K562 (cell line): Measurements from ENCODE around the gene GALNT7. TPM values are rescaled to one million over a fixed set of nuclear protein-coding genes. Genes with fewer than 3 reads are reported as not detected.

Experiments used
- ATF7 ChIP-seq: fragments of 450-650 bp; IDR thresholded peaks from 2 replicates; pipeline ENCODE4 v1.7.1; 2014; ENCODE audit warnings: mild to moderate bottlenecking, moderate library complexity
- DPF2 ChIP-seq: fragments of 450-650 bp; IDR thresholded peaks from 2 replicates; pipeline ENCODE4 v1.6.1; 2016
- ETS2 ChIP-seq: IDR thresholded peaks from 2 replicates; pipeline ENCODE4 v1.6.1; 2016; ENCODE audit warnings: borderline replicate concordance, missing genetic modification characterization, mild to moderate bottlenecking, moderate library complexity, missing compliant biosample characterization; ENCODE audit not compliant: poor library complexity, severe bottlenecking
- FOSL1 ChIP-seq: fragments of 200-800 bp; sonication (Bioruptor generic); conservative IDR thresholded peaks from 2 replicates; pipeline ENCODE4 v1.6.1; 2016; ENCODE audit warnings: missing genetic modification characterization, missing compliant biosample characterization
- MTA3 ChIP-seq: fragments of 450-650 bp; formaldehyde crosslinking; IDR thresholded peaks from 2 replicates; pipeline ENCODE4 v1.6.1; 2017; ENCODE audit warnings: mild to moderate bottlenecking, borderline replicate concordance
- NCOA2 ChIP-seq, 2 experiments: fragments of 450-650 bp; IDR thresholded peaks; 2 replicates each; pipeline ENCODE4 v1.6.1; 2018; ENCODE audit warnings: mild to moderate bottlenecking in 2 of 2, moderate library complexity in 1 of 2; ENCODE audit not compliant: partially characterized antibody in 2 of 2
- NFIC ChIP-seq: fragments of 450-650 bp; IDR thresholded peaks from 2 replicates; pipeline ENCODE4 v1.6.1; 2017; ENCODE audit warnings: mild to moderate bottlenecking, inconsistent platforms
- POLR2AphosphoS5 ChIP-seq: IDR thresholded peaks from 2 replicates; pipeline ENCODE4 v1.6.1; 2011; ENCODE audit warnings: mild to moderate bottlenecking, low read depth, low read length, moderate library complexity; ENCODE audit not compliant: control insufficient read depth, insufficient read depth
- SMARCB1 ChIP-seq: IDR thresholded peaks from 2 replicates; pipeline ENCODE4 v1.6.1; 2011; ENCODE audit warnings: improper control_type of control experiment, low read depth; ENCODE audit not compliant: insufficient read length
- SOX6 ChIP-seq: fragments of 450-650 bp; IDR thresholded peaks from 2 replicates; pipeline ENCODE4 v1.6.1; 2014; ENCODE audit warnings: mild to moderate bottlenecking
- STAT5A ChIP-seq: IDR thresholded peaks from 2 replicates; pipeline ENCODE4 v1.6.1; 2012; ENCODE audit warnings: low read length, inconsistent platforms, borderline replicate concordance
- TOE1 ChIP-seq, 2 experiments: fragments of 450-650 bp in 1 of 2; sonication (generic) in 1 of 2; formaldehyde crosslinking in 1 of 2; IDR thresholded peaks; 2 replicates each; pipeline versions ENCODE4 v1.7.1 to v1.8.0; 2016 to 2022; ENCODE audit warnings: borderline replicate concordance in 2 of 2, mild to moderate bottlenecking in 2 of 2, antibody characterized with exemption in 1 of 2, inconsistent platforms in 1 of 2, low read depth in 1 of 2, missing genetic modification reagents in 1 of 2, moderate library complexity in 1 of 2
- ZMIZ1 ChIP-seq, 2 experiments: fragments of 150-350 bp in 1 of 2; IDR thresholded peaks; 2 replicates each; pipeline ENCODE4 v1.6.1; 2012 to 2016; ENCODE audit warnings: low read depth in 2 of 2, low read length in 2 of 2, mild to moderate bottlenecking in 1 of 2, moderate library complexity in 1 of 2
- ZNF316 ChIP-seq: fragments of 450-650 bp; IDR thresholded peaks from 2 replicates; pipeline ENCODE4 v1.6.1; 2016
- ZNF586 ChIP-seq: fragments of 450-650 bp; formaldehyde crosslinking; conservative IDR thresholded peaks from 2 replicates; pipeline ENCODE4 v1.4.0; 2020; ENCODE audit warnings: mild to moderate bottlenecking, moderate library complexity
- ZNF696 ChIP-seq: fragments of 250-450 bp; sonication (Bioruptor Pico); conservative IDR thresholded peaks from 2 replicates; pipeline ENCODE4 v1.4.0; 2020; ENCODE audit warnings: mild to moderate bottlenecking, moderate library complexity
- polyA plus RNA-seq, 8 experiments: library from polyadenylated mRNA; depleted of rRNA in 4 of 8; stranded (reverse) in 5 of 8; unstranded in 3 of 8; fragments of >200 nt; fragmentation: Nextera tagmentation in 2 of 8; fragmentation: Illumina TruSeq in 1 of 8; extraction: Ambion mirVana in 2 of 8; extraction: Trizol in 1 of 8; gene quantifications; 2 replicates each; pipeline versions ENCODE4 v1.2.1 to v1.2.3, GENCODE V29; 2011 to 2014; ENCODE audit warnings: inconsistent platforms in 1 of 8, missing spikeins in 1 of 8
- total RNA-seq, 7 experiments: library from RNA; depleted of rRNA in 6 of 7; stranded (reverse); fragments of >200 nt in 6 of 7; fragmentation: Illumina TruSeq in 2 of 7; extraction: Trizol in 2 of 7; gene quantifications; 2 replicates each; pipeline versions ENCODE4 v1.2.1 to v1.2.3, GENCODE V29; 2011 to 2021; ENCODE audit warnings: low replicate concordance in 1 of 7
- TF ChIP-seq, protein P1 (sequence below): IDR thresholded peaks from 2 replicates; pipeline ENCODE4 v1.6.1; 2012; ENCODE audit warnings: low read depth, low read length, improper control_type of control experiment, borderline replicate concordance
- TF ChIP-seq, protein P2 (sequence below): fragments of 450-650 bp; IDR thresholded peaks from 2 replicates; pipeline ENCODE4 v1.6.1; 2018; ENCODE audit not compliant: partially characterized antibody

Gene GALNT7
- total and polyA plus RNA-seq, 9 of the 15 experiments (the other 6 are each of a cell fraction or from before 2014, with no cell fraction given) = 16.7 to 38.7 (median 31.1) TPM

DNA sequence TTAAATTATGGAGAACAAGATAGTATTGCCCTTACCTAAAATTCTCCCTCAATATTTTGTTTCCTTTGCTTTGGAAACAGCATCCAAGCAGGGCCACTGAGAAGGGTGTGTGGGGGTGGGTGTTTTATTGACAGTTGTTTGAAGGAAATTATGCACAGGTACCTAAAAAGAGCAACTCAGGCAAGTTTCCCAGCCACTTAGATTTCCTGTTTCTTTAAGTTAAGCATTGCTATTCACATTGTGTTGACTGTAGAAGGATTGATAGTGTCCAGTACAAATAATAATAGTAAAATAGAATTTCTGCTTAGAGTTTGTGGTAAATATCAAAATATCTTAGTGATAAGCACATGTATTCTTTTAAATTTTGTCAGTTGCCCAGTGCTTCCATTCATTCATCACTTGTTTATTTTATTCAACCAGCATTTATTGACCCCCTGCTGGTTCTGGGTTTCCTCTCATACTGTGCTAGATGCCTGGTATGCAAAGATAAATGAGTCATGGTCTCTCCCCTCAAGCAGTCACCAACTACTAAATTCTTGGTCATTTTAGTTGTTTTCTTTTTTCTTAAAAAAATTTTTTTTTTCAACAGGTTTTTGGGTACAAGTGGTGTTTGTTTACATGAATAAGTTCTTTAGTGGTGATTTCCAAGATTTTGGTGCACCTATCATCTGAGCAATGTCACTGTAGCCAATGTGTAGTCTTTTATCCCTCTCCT, 50.0 kb downstream of the GALNT7 start (continued):
- no peak for TF ChIP-seq ZNF696 (CRISPR knock-in tag)
- TF ChIP-seq DPF2 = peak; percentile 98
- TF ChIP-seq ZMIZ1 (IDR thresholded peaks at IDR 0.05; ENCODE audit: low read depth in 2 of 2, low read length in 2 of 2) = peak in 1 of 2 experiments; percentile 82; a peak in 2 of 4 replicates
- TF ChIP-seq, protein P1, sequence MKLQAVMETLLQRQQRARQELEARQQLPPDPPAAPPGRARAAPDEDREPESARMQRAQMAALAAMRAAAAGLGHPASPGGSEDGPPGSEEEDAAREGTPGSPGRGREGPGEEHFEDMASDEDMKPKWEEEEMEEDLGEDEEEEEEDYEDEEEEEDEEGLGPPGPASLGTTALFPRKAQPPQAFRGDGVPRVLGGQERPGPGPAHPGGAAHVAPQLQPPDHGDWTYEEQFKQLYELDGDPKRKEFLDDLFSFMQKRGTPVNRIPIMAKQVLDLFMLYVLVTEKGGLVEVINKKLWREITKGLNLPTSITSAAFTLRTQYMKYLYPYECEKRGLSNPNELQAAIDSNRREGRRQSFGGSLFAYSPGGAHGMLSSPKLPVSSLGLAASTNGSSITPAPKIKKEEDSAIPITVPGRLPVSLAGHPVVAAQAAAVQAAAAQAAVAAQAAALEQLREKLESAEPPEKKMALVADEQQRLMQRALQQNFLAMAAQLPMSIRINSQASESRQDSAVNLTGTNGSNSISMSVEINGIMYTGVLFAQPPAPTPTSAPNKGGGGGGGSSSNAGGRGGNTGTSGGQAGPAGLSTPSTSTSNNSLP = peak; percentile 99
- no peak for TF ChIP-seq MTA3
- TF ChIP-seq SMARCB1 = peak; percentile 98
- TF ChIP-seq, protein P2, sequence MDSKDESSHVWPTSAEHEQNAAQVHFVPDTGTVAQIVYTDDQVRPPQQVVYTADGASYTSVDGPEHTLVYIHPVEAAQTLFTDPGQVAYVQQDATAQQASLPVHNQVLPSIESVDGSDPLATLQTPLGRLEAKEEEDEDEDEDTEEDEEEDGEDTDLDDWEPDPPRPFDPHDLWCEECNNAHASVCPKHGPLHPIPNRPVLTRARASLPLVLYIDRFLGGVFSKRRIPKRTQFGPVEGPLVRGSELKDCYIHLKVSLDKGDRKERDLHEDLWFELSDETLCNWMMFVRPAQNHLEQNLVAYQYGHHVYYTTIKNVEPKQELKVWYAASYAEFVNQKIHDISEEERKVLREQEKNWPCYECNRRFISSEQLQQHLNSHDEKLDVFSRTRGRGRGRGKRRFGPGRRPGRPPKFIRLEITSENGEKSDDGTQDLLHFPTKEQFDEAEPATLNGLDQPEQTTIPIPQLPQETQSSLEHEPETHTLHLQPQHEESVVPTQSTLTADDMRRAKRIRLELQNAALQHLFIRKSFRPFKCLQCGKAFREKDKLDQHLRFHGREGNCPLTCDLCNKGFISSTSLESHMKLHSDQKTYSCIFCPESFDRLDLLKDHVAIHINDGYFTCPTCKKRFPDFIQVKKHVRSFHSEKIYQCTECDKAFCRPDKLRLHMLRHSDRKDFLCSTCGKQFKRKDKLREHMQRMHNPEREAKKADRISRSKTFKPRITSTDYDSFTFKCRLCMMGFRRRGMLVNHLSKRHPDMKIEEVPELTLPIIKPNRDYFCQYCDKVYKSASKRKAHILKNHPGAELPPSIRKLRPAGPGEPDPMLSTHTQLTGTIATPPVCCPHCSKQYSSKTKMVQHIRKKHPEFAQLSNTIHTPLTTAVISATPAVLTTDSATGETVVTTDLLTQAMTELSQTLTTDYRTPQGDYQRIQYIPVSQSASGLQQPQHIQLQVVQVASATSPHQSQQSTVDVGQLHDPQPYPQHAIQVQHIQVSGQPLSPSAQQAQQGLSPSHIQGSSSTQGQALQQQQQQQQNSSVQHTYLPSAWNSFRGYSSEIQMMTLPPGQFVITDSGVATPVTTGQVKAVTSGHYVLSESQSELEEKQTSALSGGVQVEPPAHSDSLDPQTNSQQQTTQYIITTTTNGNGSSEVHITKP = peak; percentile 72
- TF ChIP-seq ZNF316 = 0 out of 2 replicates have a peak, but pooled peaks have one; percentile 19
- TF ChIP-seq ATF7 = 0 out of 2 replicates have a peak, but pooled peaks have one; percentile 16
- TF ChIP-seq ZNF586 (CRISPR knock-in tag) = no peak
- peak; percentile 3; the same call in 1 of the 2 replicates for TF ChIP-seq NFIC
- peak; percentile 86 for TF ChIP-seq FOSL1 (tag)
- TF ChIP-seq NCOA2 (IDR thresholded peaks at IDR 0.05; ENCODE audit: partially characterized antibody in 2 of 2) = peak in 1 of 2 experiments; percentile 61
- peak; percentile 73; the same call in 1 of the 2 replicates for TF ChIP-seq STAT5A
- no peak for TF ChIP-seq TOE1 (IDR thresholded peaks at IDR 0.05; ENCODE audit: borderline replicate concordance)
- TF ChIP-seq TOE1 (CRISPR knock-in tag; IDR thresholded peaks at IDR 0.05; ENCODE audit: borderline replicate concordance, low read depth) = no peak
- TF ChIP-seq SOX6 = peak; percentile 56; the same call in 1 of the 2 replicates
- TF ChIP-seq POLR2AphosphoS5 = peak; percentile 71
- no peak for TF ChIP-seq ETS2 (tag)
